HG02623 (cell line): Measurements from ENCODE around the gene SHISA2.
"Not testable (repeated sequence)": the region's sequence is repeated elsewhere in the genome, so short reads cannot be mapped to it uniquely, and the experiment has no call there.

ENCODE experiments used
- ATAC-seq: cut with Tn5 transposase; IDR thresholded peaks from one replicate; pipeline ENCODE4 v1.9.1; 2021; ENCODE audit warnings: moderate library complexity; ENCODE audit not compliant: unreplicated experiment

The SHISA2 gene

DNA sequence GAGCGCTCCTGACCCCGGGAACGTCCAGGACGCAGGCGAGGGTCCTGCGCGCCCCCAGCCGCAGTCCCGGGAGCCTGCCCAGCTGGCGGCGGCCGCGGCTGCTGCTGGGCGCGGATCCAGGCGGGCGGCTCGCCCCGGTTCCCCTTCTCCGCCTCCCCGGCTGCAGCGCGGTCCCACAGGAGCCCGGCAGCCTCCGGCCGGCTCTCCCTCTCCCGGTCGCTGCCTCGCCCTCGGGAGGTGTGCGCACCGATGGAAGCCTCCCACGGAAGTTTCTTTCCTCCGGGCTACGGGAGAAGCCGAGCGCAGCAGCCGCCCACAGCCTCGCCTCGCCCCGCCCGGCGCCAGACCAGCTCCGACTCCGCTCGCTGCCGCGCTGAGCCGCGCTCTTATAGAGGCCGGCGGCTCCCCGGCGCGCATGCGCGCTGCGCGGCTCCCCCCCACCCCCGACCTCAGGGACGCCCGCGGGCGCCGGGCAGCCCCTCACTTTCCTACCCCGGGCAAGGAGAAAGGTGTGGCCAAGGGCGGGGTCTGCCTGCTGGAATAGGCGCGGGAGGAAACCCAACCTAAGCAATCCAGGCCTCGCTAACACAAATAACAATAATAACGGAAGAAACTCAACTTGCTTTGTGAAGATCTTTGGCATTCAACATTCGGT, at the start of gene SHISA2:
SHISA2 (minus strand) TSS at position 360 of the 655 bp plus-strand sequence. CDS start 1,041 bp downstream, outside the sequence.
- ATAC-seq, result no peak

DNA sequence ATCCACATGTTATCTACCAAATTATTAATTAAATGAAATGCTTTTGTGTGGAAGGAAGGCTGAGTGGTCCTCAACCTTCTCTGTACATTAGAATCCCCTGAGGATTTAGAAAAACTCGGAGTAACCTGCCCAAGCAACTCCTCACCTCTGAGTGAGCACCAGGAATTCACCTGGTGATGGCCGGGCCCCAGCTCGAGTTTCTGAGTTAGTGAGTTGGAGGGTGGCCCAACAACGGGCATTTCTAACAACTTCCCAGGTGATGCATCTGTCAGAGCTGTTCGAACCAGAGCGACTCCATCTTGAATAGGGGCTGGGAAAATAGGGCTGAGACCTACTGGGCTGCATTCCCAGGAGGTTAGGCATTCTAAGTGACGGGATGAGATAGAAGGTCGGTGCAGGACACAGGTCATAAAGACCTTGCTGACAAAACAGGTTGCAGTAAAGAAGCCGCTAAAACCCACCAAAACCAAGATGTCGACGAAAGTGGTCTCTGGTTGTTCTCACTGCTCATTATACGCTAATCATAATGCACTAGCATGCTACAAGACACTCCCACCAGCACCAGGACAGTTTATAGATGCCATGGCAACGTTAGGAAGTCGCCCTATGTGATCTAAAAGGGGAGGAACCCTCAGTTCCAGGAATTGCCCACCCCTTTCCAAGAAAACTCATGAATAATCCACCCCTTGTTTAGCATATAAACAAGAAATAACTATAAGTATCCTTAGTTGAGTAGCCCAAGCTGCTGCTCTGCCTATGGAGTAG, 44.2 kb upstream of the SHISA2 start:
- ATAC-seq, result no peak

DNA sequence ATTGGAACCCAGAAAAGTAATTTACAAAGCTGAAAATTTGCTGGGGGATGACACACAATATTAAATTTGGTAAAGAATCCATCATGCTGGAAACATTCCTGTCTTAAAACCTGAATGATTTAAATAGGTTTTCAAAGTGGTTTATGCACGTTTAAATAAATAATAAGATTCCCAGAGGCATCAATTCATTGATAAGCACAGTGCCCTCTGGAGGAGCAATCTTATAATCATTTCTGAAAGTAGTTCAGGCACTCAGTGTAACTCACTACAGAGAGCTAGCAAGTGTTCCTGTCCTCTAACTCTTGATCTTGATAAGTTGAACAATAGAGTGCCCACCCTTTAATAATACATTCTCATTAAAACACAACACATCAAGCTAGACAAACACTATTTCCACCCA, 43.5 kb upstream of the SHISA2 start:
- ATAC-seq, result no peak

DNA sequence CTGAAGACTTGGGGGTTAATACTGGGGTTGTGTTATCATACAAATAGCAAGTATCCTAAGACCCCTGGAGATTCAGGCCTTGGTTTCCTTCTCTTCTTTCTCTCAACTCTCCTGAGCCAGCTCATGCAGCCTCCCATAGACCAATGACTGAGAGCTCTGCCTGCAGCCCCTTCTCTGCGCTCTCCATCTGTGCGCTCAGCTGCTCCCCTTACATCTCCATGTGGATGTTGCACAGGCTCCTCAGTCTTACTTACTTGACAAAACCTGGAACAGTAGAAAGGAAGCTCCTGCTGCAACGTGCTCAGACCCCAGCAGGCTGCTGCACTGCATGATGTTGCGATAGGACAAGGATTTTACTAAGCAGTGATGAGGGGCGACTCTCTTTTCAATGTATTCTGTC, 25.0 kb upstream of the SHISA2 start:
- not testable (repeated sequence) for ATAC-seq

DNA sequence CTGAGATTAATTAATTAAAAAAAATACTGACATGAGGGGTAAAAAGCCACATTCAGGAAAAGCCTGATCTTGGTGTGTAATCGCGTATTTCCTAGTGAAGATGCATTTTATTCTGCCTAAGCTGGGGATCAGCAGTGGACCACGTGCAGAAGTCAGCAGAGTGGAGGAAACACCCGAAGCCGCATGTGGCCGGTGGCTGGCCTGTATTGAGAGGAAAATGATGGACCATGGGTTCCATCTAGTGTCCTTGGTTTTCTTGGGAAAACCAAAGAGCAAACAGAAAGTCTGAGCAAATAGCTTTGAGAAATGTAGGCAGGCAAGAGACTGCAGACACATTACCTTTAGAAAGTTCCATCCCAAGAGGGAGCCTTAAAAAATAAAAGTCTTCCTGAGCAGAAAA, 23.7 kb upstream of the SHISA2 start:
- no peak for ATAC-seq

DNA sequence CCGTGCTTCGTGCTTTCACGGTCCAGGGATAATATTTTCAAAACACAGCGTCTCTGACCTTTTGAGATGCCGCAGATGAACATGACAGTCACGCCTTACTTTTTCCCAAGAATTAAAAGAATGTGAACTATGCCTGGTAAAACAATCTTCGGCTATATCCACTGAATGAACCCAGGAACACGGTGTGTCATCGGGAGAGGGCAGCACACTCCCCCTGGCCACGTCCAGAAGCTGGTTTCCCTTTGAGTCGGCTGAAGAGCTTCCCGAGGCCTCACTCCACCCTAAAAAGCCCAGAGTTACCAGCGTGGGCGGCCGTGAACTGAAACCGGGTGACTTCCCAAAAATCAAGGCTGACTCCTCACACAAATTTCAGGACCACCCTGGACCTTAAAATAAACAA, 22.9 kb upstream of the SHISA2 start:
- ATAC-seq, result no peak

DNA sequence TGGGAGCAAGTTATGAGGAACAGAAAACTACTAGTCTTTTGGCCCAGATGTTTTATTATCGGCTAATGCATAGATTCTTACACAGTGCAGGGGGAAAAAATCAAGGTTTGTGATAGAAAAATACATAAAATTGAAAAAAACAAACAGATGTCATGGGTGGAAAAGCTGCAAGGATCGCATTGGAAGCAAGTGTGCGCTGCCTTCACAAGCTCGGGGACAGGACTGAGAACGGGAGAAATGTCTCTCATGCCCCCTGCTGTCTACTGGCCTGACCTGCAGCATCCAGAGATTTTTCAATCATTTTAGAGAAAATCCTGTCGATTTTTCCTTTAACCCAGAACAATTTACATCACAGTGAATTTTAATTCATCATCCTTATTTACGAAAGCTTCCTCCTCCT, 20.5 kb upstream of the SHISA2 start:
- not testable (repeated sequence) for ATAC-seq

DNA sequence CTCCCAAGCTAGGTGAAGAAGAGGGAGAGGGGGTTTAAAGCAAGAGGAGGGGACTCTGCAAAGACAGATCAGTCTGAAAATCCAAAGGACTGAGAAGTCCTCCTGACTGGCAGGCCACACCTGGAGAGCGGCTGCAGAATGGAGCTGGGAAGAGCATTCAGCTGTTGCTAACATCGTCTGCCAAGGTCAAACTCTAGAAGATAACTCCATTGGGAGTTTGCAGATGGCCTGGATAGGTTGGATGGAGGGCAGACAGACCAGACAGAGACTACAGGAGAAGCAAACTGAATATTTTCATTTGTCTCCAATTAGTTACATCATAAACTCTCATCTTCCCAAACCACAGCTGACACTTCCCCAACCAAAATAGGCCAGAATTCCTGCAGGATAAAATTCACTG, 19.9 kb upstream of the SHISA2 start:
- no peak for ATAC-seq

DNA sequence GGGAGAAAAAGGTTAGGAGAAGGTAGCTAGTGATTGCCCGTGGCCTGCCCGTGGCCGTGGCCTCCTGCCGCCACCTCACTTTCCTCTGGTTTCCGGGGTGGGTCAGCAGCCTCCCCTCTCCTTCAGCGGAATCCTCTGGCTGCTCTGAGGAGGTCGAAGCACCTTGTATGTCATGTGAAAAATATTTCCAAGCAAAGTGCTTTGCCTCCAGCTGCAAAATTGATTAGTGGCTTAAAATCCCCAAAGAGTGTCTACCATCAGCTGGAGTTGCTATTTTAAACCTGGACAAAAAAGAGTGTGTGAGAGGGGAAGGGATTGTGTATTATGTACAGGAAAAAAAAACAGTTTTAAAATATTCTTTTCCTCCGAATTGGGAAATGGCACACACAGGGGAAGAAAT, 17.8 kb upstream of the SHISA2 start:
- not testable (repeated sequence) for ATAC-seq

DNA sequence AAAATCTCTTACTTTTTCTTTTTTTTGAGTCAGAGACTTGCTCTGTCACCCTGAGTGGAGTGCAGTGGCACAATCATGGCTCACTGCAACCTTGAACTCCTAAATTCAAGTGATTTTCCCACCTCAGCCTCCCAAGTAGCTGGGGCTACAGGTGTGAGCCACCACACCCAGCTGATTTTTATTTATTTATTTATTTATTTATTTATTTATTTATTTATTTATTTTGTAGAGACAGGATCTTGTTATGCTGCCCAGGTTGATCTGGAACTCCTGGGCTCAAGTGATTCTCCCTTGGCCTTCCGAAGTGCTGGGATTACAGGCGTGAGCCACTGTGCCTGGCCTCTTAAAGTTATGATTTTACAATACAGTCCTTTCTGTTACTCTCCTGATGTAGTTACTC, 16.6 kb upstream of the SHISA2 start:
- ATAC-seq, result not testable (repeated sequence)

DNA sequence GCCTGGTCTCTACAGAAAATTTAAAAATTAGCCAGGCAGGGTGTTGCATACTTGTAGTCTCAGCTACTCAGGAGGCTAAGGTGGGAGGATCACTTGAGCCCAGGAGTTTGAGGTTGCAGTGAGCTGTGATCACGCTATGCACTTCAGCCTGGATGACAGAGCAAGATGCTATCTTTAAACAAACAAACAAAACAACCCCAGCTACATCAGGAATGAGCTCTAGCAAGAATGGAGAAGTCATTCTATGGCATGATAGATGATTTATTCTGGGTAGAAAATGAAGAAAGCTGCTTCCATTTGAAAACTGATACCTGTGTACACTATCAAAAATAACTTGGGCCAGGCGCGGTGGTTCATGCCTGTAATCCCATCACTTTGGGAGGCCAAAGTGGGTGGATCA, 15.8 kb upstream of the SHISA2 start:
- no peak for ATAC-seq

DNA sequence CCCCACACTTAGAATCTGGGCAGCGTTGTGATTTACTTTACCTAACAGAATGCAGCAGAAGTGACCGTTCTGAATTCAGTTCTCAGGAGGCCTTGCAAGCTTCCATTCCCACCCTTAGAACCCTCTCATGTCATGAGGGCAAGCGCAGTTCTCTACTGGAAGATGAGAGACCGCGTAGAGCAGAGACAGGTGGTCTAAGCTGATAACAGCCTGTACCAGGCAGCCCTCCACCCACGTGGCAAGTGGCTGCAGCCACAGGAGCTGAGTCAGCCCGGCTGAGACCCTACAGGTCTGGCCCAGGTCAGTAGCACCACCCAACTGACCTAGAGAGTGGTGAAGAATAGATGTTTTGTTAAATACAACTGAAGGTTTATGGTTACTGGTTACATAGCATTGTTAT, 14.7 kb upstream of the SHISA2 start:
- not testable (repeated sequence) for ATAC-seq

DNA sequence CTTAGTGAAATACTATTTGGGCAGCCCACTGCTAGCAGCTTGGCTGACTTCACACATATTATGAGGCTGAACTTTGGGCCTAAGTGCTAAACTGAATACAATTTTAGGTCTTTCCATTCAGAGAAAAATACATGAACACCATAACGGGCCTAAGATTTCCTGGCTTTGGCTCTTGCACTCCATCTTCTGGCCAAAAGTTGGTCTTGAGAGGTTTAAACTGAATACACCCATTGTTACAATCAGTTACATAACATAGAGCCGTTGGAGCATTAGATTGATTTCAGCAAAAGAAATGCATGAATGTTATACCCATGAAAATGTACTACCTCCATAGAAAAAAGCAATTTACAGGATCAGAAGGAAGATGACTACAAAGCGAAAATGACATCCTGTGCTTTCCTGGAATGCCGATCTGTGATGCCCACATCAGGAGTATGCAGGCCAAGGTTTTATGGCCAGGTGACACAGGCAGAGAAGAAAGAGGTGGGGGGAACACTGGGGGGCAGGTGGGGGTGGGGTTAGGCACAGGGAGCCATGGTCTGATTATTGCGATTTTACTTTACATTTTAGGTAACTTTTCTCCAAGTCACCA, 11.1 kb upstream of the SHISA2 start:
- no peak for ATAC-seq

DNA sequence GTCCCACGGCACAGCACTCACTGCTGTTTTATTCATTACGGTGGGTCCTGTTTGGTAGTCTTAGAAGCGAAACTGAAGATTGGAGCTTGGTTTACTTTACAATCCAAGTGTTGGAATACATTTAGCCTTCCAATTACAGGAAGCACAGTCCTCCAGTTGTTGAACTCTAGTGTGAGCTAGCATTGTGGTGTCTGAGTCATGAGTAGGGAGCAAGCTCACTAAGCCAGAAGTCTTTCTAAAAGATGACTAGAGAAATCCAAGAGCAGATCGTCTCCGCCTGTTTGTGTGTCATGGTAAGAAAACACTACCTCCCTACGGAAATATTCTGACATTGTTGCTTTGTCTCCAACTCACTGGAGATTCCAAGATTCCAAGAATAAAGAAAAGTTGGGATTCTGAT, 10.1 kb upstream of the SHISA2 start:
- ATAC-seq, result no peak

DNA sequence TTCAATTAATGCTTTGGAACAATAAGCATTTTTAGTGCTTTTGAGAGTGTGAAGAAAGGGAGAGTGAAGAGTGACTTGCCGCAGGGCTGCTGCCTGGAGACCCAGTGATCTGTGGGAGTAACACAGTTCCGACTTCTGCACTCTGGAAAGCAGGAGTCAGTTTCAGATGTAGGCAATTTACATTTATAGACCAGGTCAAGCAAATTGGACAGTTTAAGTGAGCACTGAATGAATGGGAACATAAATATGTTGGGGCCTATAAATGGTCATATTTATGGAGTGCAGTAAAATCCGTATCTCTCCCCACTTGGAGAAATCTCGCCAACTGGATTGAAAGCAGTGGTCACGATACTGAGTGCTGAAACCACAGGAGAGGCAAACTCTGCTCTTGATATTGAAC, 9.4 kb upstream of the SHISA2 start:
- ATAC-seq, result no peak

DNA sequence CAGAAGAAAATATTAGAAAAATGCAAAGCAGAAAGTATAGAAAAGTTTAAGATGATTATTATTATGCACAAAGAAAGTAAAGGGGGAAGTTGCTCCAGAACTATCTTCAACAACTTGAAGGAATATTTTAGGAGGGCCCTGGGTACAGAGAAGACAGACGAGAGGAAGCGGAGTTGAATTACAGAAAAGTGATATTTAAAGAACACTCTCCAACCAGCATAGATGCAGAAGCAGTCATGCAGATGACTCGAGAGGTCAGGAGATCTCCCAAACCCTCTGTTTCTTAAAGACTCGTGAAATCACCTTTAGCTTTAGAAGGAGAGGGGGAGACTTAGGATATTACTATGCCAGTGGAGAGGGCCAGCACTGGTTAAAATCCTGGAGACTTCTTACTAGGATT, 8.5 kb upstream of the SHISA2 start:
- ATAC-seq, result no peak

DNA sequence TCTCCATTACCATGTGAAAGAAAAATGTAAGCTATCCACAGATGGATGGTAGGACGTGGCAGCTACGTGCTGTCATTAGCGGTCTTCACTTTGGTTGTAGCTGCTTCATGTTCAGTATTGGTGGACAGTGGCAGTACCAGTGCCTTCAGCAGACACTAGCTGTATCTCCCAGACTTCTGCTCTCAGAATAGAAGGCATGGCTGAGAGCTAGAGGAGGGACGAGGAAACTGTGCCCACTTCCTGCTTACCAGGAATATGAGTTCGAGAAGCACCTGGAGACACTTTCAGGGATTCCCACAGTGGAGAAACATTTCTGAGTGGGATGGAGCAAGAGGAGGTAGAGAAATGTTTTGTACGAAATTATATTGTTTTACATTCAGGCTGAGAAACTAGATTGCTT, 6.9 kb upstream of the SHISA2 start:
- no peak for ATAC-seq

DNA sequence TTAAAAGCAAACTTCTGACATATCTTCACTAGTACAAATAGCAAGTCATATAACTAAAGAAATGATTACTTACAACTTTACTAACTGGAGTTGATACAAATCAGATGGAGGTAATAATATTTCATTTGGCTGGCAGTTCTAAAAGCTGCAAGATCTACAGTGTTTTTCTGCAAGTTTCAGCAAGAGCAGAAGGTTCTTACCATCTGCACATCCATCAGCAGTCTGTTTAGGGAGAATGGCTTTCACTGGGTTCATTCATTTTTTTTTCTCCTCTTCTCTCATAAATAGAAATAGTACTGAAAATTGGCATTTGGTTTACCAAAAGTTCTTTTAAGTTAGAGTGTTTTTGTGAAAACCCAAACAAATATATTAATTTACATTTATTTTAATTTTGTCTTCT, 3.1 kb upstream of the SHISA2 start:
- ATAC-seq, result no peak

DNA sequence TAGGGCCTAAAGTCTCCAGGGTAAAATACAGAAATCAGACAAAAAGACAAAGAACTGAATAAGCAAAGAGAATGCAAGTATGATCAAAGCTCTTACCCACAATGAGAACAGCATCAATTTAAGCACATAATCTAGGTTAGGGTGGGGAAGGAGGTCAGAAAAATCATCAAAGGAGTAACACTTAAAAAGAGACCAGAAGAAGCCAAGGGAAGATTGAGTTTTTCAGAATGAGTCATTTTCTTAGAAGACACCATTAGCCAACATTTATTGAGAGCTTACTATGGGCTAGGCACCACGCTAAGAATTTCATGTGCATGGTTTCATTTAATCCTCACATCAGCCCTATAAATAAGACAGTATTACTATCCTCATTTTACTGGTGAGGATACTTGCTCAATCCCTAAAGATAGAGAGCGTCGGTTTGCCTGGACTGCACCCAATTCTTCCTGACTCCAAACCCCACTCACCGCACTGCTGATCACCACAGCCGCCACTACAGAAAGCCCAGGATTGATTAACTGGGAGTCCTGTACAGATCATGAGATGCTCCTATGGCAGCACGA, 1.7 kb upstream of the SHISA2 start:
- no peak for ATAC-seq

DNA sequence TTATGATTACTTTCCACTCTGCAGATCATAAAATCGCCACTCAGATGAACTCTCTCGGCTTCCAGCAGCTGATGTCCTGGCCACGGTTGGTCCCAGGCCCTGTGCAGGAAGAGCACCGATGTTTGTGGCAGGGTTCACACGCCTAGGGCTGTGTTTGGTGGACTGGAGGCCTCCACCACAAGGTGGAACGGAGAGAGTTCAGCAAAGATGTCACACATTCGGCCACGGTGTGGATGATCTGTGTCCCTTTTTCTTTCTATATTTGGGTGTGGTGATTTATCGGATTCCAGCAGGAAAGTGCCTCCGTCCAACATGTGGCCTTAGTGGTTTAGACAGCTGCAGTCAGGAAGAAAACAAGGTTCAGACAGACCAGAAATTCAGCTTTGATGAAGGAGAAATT, 521 bp upstream of the SHISA2 start:
- ATAC-seq, result no peak

DNA sequence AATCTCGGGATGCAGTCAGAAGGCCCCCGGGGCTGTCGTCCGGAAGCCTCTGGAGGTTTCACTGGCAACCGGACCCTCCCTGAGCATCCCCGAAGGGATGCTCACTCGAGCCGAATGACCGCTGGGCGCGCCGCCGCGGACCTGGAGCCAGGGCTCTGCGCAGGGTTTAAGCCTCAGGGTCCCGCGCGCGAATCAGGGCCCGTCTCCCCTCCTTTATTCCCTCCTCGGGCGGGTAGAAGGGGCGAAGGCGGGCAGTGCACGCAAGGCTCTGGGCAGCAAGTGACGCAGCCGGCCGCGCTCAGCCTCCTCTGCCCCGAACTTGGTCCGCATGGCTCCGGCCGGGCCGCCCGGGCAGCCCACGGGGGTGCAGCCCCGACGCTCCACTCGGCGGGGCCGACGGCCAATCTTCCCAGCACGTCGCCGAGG, 572 bp downstream of the SHISA2 start:
- no peak for ATAC-seq
